HG03442 (cell line): ENCODE data around the gene IFNL3.
A peak's percentile ranks its signal among the peaks of the same experiment; 100 is the strongest.
"Not testable (repeated sequence)": the region's sequence is repeated elsewhere in the genome, so short reads cannot be mapped to it uniquely, and the experiment has no call there.

Experiments
- ATAC-seq: cut with Tn5 transposase; IDR thresholded peaks from one replicate; pipeline ENCODE4 v1.9.1; 2021; ENCODE audit warnings: mild to moderate bottlenecking, moderate library complexity; ENCODE audit not compliant: unreplicated experiment

Gene IFNL3

DNA sequence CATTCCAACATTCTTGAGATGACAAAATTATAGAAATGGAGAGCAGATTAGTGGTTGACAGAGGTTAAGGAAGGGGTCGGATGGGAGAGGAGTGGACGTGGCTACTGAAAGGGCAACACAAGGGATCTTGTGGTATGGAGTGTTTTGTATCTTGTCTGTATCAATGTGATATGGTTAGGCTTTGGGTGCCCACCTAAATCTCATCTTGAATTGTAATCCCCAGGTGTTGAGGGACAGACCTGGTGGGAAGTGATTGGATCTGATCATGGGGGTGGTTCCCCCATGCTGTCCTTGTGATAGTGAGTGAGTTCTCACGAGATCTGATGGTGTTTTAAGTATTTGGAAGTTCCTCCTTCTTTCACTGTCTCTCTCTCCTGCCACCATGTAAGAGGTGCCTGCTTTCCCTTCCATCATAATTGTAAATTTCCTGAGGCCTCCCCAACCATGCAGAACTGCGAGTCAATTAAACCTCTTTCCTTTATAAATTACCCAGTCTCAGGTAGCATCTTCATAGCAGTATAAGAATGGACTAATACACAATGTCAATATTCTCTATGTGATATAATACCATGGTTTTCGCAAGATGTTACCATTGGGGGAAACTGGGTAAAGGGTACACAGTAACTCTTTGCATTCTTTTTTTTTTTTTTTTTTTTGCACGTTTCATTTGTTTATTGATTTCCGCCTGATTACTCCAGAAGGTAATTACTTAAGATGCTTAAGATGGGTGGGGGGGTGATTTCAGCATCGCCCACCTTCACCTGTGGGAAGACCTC is 8.8 kb upstream of the IFNL3 start:
- ATAC-seq, result no peak

DNA sequence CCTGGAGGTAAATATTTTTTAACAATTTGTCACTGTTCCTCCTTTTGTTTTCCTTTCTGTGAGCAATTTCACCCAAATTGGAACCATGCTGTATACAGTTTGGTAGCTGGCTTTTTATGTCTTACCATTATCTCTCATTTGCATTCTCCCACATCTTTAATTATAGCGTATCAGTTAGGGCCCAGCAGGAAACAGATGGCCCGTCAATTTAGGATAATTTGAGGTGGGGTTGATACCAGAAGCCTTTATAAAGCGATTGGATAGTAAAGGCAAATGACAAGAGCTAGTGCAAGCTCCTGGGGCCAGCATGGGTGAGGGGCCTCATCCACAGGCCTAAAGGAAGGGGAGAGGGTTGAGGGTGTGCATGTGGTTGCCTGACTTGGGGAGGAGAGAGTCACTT is 7.7 kb upstream of the IFNL3 start:
- no peak for ATAC-seq

DNA sequence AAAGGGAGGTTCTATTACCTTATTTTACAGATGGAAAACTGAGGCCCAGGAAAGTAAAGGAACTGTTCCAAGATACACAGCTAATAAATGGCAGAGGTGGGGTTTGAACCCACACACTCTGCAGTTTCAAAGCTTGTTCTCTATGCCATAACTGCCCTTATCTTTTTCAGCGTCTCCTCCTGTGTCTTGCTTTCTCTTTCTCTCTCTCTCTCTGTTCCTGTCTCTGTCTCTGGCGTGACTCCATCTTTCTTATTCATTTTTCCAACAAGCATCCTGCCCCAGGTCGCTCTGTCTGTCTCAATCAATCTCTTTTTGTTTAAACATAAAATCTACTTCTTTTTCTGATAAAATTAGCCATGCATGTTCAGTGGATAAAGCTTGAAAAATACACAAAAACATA is 7.0 kb upstream of the IFNL3 start:
- no peak for ATAC-seq

DNA sequence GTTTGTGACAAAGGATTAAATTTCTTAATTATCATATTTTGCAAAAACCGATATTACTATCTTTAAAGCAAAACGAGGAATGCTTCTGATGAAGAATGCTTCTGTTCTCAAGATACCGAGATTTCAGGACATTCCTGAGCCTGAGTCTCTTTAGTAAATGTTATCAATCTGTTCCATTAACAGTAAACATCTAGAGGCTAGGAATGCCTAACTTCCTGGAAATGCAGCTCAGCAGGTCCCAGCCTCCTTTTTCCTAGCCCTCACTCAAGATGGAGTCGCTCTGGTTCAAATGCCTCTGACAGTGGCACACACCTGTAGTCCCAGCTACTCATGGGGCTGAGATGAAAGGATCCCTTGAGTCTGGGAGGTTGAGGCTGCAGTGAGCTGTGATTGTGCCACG is 6.3 kb upstream of the IFNL3 start:
- ATAC-seq, result no peak

DNA sequence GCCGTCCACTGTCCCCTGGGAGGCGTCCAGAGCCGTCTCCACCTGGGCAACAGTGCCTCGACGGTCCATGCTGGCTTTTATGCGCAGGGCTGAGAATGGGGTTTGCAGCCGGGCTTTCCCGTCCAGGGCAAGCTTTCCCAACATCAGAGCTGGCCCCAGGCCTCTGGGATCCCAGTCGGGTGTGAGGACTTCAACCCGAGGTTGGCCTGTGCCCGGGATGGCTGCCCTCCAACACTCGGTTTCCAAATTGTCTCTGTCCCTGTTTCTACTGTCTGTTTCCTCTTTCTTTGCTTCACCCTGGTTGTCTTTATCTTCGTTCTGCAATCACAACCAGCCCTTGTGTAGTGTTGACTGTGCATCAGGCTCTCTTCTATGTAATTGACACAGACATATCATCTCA is 4.0 kb upstream of the IFNL3 start, which contains the start of gene IFNL4:
Gene IFNL4 (minus strand): TSS at position 51 of the 400 bp plus-strand sequence.
- ATAC-seq, result no peak

DNA sequence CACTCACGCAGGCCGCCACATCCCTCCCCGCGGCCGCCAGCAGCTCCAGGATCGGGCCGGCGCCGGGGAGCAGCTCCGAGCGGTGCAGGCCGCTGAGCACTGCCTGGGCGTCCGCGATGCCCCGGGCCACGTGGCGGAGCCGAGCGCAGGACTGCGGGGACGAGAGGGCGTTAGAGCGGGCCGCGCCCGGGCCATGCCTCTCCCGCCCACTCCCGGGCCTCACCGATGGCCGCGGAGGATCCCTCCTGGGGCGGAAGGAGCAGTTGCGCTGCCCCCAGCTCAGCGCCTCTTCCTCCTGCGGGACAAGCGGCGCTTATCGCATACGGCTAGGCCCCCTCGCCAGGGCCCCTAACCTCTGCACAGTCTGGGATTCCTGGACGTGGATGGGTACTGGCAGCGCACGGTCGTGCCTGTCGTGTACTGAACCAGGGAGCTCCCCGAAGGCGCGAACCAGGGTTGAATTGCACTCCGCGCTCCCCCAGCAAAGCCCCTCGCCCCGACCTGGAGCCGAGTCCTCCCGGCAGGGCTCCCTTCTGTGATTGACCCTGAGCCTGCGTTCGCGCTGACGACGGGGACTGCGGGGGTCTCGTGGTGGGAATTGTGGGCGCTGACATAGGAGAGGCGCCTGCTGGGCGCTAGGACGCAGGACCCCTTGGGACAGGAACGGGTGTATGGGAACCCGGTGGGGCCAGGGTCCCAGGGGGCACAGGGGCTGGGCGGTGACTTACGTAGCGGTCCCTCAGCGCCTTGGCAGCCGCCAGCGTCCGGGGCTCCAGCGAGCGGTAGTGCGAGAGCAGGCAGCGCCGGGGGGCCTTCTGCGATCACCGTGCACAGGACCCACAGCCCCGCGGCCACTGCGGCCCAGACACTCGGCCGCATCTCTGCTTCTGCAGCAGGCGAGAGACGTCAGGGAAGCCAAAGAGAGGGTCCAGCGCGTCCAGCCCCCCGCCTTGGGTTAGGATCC is 3.2 kb upstream of the IFNL3 start:
- ATAC-seq, result no peak

DNA sequence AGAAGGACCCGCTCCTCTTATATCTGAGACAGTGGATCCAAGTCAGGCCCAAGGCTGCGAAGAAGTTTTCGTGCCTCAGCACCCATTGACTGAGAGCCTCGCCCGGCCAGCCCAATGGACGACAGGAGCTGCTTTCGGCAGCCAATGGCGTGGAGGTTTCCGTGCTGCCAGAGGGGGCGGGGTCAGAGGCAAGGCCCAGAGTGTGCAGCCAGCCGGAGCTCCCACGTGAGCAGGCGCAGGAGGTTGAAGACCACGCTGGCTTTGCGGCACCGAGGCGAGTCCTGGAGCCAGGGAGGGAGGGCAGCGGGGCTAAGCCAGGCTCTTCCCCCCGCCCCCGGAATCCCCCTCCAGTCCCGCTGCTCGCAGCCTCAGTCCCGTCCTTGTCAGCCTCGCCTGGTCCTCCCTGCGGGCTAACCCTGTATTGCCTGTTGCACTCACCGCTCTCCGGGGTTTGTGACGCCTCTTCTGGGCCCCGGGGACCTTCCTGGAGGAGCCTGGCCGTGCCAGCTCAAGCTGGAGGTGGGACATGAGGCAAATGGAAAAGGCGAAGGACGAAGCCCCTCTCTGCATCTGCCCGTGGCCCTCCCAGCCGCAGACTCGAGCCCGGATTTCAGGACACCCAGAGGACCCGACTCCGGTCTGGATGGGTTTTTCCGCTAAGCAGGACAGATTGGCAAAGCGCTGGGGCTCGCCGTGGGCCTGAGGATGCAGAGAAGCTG is 2.3 kb upstream of the IFNL3 start:
- ATAC-seq, result no peak

DNA sequence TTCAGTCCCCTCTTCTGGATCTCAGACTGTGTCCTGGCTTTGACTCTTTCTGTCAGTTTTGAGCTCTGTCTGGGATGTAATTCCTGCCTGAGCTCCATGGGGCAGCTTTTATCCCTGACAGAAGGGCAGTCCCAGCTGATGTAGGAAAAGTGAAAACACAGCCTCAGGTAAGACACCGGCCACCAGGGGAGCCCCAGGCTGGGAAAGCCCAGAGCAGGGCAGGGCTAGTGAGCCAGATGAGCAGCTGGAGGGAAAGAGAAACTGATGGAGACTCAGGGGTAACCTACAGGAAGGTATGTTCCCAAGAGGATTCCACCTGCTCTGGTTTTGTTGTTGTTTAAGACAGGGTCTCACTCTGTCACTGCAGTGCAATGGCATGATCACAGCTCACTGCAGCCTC is 360 bp upstream of the IFNL3 start:
- ATAC-seq, result not testable (repeated sequence)

DNA sequence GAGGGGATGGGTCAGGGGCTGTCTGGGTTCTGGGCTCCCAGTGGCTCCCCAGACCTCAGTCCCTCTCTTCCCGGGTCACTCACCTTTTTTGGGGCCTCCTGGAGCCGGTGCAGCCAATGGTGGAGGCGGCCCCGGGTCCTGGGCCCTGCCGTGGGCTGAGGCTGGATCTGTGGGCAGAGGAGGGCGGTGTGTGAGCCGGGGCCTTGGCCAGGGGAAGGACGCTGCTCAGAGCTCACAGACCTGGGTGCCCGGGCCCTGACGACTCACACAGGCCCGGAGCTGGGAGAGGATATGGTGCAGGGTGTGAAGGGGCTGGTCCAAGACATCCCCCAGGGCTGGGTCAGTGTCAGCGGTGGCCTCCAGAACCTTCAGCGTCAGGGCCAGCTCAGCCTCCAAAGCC is 1.1 kb downstream of the IFNL3 start:
- not testable (repeated sequence) for ATAC-seq

DNA sequence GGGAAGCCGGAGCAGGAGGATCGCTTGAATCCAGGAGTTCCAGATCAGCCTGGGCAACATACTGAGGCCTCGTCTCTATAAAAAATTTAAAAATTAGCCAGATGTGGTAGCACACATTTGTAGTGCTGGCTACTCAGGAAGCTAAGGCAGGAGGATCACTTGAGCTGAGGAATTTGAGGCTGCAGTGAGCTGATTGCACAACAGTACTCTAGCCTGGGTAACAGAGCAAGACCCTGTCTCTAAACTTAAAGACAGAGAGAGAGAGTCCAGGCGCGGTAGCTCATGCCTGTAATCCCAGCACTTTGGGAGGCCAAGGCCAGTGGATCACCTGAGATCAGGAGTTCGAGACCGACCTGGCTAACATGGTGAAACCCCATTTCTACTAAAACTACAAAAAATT is 4.4 kb downstream of the IFNL3 start:
- ATAC-seq, result no peak

DNA sequence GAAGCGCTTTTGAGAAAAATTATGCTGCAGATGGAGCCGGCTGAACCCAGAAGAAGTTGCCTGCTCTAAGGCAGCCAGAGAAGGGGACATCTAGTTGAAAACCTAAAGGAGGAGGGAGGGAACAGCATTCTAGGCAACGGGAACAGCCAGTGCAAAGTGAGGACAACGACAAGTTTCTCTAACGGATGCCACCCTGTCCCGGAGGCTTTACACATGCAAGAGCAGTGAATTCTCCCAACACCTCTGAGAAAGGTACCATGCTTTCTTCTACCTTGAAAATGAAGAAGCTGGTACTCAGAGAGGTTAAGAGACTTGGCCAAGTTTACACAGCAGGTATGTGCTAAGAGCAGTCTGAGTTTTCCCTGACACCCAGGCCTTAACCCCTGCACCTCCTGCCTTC is 5.9 kb downstream of the IFNL3 start:
- no peak for ATAC-seq

DNA sequence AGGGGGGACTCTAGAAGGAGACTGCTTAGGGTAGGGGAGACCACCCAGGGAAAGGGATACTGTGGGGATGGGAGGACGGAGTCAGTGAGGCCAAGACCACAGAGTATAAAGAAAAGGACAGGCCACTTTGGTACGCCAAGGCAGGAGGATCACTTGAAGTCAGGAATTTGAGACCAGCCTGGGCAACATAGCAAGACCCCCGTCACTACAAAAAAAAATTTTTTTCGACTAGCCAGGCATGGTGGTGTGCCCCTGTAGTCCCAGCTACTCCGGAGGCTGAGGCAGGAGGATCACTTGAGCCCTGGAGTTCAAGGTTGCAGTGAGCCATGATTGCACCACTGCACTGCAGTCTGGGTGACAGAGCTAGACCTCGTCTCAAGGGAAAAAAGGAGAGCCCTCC is 6.6 kb downstream of the IFNL3 start:
- ATAC-seq, result no peak

DNA sequence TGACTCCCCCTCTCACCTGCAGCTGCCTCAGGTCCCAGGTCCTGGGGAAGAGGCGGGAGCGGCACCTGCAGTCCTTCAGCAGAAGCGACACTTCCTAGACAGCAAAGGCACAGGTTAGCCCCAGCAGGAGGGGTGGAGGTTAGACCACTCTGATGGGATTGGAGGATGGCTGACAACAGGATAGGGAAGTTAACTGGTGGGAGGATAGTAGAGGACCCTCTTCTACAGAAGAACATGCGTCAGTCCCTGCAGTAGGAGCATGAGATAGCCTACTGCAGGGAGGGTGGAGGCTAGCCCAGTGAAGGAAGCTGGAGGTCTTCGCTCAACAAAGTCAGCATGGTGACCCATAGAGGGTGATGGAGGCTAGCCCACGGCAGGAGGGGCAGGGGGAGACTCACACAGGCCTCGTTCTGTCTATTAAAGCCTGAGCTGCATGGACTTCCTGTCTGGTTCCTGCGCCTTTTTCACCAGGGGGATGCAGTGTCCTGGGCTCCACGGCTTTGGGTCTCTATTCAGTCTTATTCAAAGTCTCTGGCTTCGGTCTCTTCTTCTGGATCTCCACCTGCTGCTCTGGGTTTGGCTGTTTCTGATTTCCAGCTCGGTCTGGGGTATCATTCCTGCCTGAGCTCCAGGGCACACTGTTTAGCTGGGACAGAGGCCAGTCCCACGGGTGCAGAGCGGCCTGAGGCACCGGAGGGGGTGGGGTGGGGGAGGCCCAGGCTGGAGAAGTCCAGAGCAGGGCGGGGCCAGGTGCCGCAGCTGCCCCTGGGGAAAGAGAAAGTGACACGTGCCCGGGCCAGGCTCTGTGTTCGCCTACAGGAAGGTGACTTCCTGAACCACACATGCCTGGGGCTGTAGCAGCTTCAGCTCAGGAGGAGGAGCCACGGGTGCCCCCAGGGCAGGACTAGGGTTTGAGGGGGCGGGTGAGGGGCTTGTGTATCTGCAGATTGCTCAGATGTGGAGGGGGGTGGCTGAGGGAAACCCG is 7.3 kb downstream of the IFNL3 start:
- ATAC-seq, result peak; percentile 75

DNA sequence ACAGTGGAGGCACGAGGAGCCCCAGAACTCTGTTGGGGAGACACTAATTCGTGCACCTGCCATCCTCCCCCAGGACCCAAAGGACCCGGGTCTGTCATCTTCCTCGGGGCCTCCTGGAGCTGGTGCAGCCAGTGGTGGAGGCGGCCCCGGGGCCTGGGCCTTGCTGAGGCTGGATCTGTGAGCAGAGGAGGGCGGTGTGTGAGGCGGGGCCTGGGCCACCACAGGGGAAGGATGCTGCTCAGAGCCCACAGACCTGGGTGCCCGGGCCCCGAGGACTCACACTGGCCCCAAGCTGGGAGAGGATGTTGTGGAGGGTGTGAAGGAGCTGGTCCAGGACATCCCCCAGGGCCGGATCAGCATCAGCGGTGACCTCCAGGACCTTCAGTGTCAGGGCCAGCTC is 8.3 kb downstream of the IFNL3 start:
- no peak for ATAC-seq

DNA sequence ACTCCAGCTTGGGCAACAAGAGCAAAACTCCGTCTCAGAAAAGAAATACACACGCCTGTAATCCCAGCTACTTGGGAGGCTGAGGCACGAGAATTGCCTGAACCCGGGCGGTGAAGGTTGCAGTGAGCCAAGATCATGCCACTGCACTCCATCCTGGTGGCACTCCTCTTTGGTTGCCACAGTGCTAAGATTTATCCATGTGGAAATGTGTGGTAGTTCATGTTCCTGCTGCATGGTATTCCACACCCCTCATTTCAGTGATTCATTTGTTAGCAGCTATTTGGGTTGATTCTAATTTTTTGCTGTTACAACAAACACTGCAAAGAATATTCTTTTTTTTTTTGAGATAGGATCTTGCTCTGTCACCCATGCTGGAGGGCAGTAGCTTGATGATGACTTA is 12.1 kb downstream of the IFNL3 start:
- no peak for ATAC-seq

DNA sequence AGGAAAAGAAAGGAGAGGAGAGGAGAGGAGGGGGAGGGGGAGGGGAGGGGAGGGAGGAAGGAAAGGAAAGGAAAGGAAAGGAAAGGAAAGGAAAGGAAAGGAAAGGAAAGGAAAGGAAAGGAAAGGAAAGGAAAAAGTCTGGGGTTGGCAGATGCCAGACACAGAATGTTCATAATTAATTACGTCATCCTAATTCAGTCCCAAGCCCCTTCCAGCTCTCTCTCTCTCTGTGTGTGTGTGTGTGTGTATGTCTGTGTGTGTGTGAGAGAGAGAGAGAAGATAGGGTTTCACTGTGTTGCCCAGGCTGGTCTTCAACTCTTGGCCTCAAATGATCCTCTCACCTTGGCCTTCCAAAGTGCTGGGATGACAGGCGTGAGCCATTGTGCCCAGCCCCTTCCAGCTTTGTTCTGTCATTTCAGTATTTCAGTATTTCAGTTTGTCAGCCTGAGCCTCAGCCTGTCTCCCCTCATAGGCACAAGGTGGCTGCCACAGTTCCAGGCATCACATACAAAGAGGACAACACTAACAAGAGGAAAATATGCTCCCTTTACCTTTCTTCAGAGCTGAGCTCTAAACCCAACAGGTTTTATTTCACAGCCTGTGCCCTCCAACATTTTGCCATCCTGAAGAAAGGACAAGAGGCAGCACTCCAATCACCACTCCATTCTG is 14.6 kb downstream of the IFNL3 start:
- no peak for ATAC-seq

DNA sequence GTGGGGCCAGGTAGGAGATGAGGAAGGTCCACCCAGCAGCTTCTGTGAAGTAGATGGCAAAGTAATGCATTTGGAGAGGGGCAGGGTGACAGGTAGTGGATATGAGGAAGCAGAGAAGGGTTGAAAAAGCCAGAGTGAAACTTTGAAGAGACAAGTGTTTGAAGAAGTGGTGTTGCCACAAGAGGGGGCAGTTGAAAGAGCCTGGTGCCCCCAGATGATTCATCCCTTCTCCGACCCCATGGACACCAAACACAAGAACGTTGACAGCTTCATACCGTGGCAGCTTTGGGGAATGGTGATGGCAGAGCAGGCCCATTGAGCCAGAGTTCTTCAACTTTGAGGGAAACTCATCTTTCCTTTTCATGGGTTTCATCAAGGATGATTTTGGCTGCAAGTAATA is 19.9 kb downstream of the IFNL3 start:
- no peak for ATAC-seq

DNA sequence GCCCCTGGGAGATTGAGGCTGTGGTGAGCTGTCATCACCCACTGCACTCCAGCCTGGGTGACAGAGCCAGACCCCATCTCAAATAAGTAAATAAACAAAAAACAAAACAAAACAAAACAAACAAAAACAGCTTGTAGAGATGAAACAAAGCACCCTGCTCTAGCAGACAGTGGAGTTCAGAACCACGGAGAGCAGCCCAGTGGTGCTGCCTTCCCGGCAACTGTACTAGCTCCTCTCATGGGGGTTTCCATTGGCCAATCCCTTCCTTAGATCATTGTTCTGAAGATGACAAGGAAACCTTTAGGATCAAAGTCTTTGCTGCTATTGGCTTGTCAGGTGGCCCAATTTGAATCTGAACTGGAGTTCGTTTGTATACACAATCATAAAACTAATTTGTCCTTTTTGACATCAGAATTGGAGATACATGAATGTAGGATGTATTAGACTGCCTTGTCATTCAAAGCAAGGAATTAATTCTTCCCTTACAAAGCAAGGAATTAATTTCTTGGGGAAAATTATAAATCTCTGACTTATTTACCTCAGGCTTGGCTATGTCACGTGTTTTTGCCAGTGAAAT is 21.0 kb downstream of the IFNL3 start:
- no peak for ATAC-seq

DNA sequence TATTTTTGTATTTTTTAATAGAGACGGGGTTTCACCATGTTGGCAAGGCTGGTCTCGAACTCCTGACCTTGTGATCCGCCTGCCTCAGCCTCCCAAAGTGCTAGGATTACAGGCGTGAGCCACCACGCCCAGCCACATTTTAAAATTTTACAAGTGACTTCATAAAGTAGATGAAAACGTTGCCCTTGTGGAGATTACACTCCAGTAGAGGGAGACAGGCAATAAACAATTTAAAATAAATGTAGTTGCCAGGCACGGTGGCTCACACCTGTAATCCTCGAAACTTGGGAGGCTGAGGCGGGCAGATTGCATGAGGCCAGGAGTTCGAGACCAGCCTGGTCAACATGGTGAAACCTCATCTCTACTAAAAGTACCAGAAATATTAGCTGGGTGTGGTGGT is 25.7 kb downstream of the IFNL3 start:
- not testable (repeated sequence) for ATAC-seq
